CD4-positive, alpha-beta T cell (primary cell): ENCODE data around the gene KCNS3. TPM values are rescaled to one million over a fixed set of nuclear protein-coding genes. Genes with fewer than 3 reads are reported as not detected.

Experiments
- ATAC-seq: fragments of 200-7000 bp; cut with Tn5 transposase; one replicate; pipeline ENCODE4 v1.10.0; 2022; ENCODE audit warnings: mild to moderate bottlenecking; ENCODE audit not compliant: poor library complexity
- CTCF ChIA-PET: fragments of 350-600 bp; sonication (Branson Sonifier 250); formaldehyde crosslinking; loops from one replicate; lab custom pipeline; 2021; ENCODE audit warnings: antibody characterized with exemption, inconsistent platforms; lab: Charles Lee
- POLR2A ChIA-PET: fragments of 350-600 bp; sonication (Branson Sonifier 250); formaldehyde crosslinking; loops from one replicate; lab custom pipeline; 2021; ENCODE audit warnings: antibody characterized with exemption, inconsistent platforms; lab: Charles Lee
- DNase-seq, 14 experiments: peaks; one replicate each; pipeline ENCODE4 v3.0.0-alpha.2; 2013 to 2020; ENCODE audit warnings: mixed read lengths in 2 of 14
- H3K27ac ChIP-seq, 2 donors: one replicate each; pipeline versions ENCODE4 v1.5.1 to v1.7.0; 2013; ENCODE audit warnings: low read length in 2 of 2, low read depth in 1 of 2, mild to moderate bottlenecking in 1 of 2
- H3K27me3 ChIP-seq, 2 experiments: 1 replicate in 1 of 2; 2 replicates in 1 of 2; pipeline versions ENCODE4 v1.6.1 to v1.7.0; 2013; ENCODE audit warnings: low read length in 2 of 2, control low read depth in 1 of 2, mild to moderate bottlenecking in 1 of 2, moderate library complexity in 1 of 2; ENCODE audit not compliant: insufficient read depth in 2 of 2, control insufficient read depth in 1 of 2
- H3K36me3 ChIP-seq: one replicate; pipeline ENCODE4 v1.6.1; 2013; ENCODE audit warnings: low read length, control low read depth; ENCODE audit not compliant: insufficient read depth
- H3K4me1 ChIP-seq: one replicate; pipeline ENCODE4 v1.6.1; 2013; ENCODE audit warnings: low read length, control low read depth; ENCODE audit not compliant: insufficient read depth
- H3K4me3 ChIP-seq: one replicate; pipeline ENCODE4 v1.5.1; 2013; ENCODE audit warnings: mild to moderate bottlenecking, low read length, moderate library complexity
- H3K9me3 ChIP-seq, 2 experiments: 1 replicate in 1 of 2; 2 replicates in 1 of 2; pipeline versions ENCODE4 v1.6.1 to v1.7.0; 2013; ENCODE audit warnings: low read length in 2 of 2, mild to moderate bottlenecking in 2 of 2, control low read depth in 1 of 2, moderate library complexity in 1 of 2; ENCODE audit not compliant: control insufficient read depth in 1 of 2, insufficient read depth in 1 of 2
- H3K27ac Mint-ChIP-seq: one replicate; pipeline ENCODE4 v1.8.0; 2020; ENCODE audit warnings: mixed read lengths
- H3K27me3 Mint-ChIP-seq: one replicate; pipeline ENCODE4 v1.8.0; 2021; ENCODE audit warnings: mixed read lengths
- H3K36me3 Mint-ChIP-seq: one replicate; pipeline ENCODE4 v1.8.0; 2021; ENCODE audit warnings: low read depth, mixed read lengths
- H3K4me1 Mint-ChIP-seq: one replicate; pipeline ENCODE4 v1.8.0; 2021; ENCODE audit warnings: low read depth, mixed read lengths
- H3K4me3 Mint-ChIP-seq: one replicate; pipeline ENCODE4 v1.8.0; 2020; ENCODE audit warnings: mild to moderate bottlenecking, mixed read lengths
- H3K9me3 Mint-ChIP-seq: one replicate; pipeline ENCODE4 v1.8.0; 2020; ENCODE audit warnings: mixed read lengths
- CTCF ChIP-seq: fragments of 200-600 bp; IDR thresholded peaks from one replicate; pipeline ENCODE4 v1.8.0; 2022; ENCODE audit warnings: antibody characterized with exemption, mild to moderate bottlenecking
- intact Hi-C, 2 experiments: fragments of 100-400 bp; cut with DNase I in 1 of 2; cut with micrococcal nuclease in 1 of 2; formaldehyde crosslinking; loops; one replicate each; pipeline versions ENCODE4 v1.15.1 to v1.9.0; 2023 to 2025; cut with DNase I, micrococcal nuclease
- total RNA-seq, 174 experiments: library from RNA in 2 of 174; stranded (reverse) in 2 of 174; gene quantifications; one replicate each; pipeline ENCODE4 v1.2.3 and lab custom pipeline; 2021 to 2026

KCNS3 gene
- total RNA-seq, 2 experiments from 2014 or later, result not detected

GRCh38 chr2:17969661-17970060 lies 91.2 kb downstream of the KCNS3 start:
- Mint-ChIP-seq H3K27ac (no peak overlapping the region), H3K4me3 (no peak overlapping the region), H3K27me3 (no peaks in the 10 kb centered on the region), H3K9me3 (no peaks in the 10 kb centered on the region), H3K36me3 (no peaks in the 10 kb centered on the region), H3K4me1 (no peaks in the 10 kb centered on the region)
- Histone ChIP-seq H3K36me3 (no peaks in the 10 kb centered on the region), H3K4me3 (no peak overlapping the region), H3K27me3 (no peaks in the 10 kb centered on the region), H3K9me3 (no peaks in the 10 kb centered on the region), H3K4me1 (no peaks in the 10 kb centered on the region), H3K27ac (no peak overlapping the region)
- intact Hi-C loops, result loop anchor here in 1 of 2 experiments (5.0 kb wide), 1 partner anchor 47 kb away; no protein-coding TSS in a partner anchor
- CTCF ChIA-PET, result no interaction called here
- no peak for TF ChIP-seq CTCF
- DNase-seq (no peak), ATAC-seq (no peak)
- POLR2A ChIA-PET, result no interaction called here

- Histone ChIP-seq H3K36me3 (no peaks in the 10 kb centered on the region), H3K4me1 (no peaks in the 10 kb centered on the region), H3K27me3 (no peaks in the 10 kb centered on the region), H3K4me3 (no peak overlapping the region), H3K27ac (no peak overlapping the region), H3K9me3 (no peaks in the 10 kb centered on the region)
- ChIA-PET POLR2A (no interaction called here), CTCF (no interaction called here)
- no peak for TF ChIP-seq CTCF
- H3K36me3 Mint-ChIP-seq, result no peaks in the 10 kb centered on the region
- H3K9me3 Mint-ChIP-seq, result no peaks in the 10 kb centered on the region
- ATAC-seq (no peak), DNase-seq (no peak)
- H3K4me3 Mint-ChIP-seq, result no peak overlapping the region
- intact Hi-C loops, result loop anchor here in 1 of 2 experiments (5.0 kb wide), 1 partner anchor 49 kb away; no protein-coding TSS in a partner anchor
- H3K27ac Mint-ChIP-seq, result no peak overlapping the region
- no peaks in the 10 kb centered on the region for H3K27me3 Mint-ChIP-seq
- H3K4me1 Mint-ChIP-seq, result no peaks in the 10 kb centered on the region
Measured at GRCh38 chr2:17971531-17972125, 93.2 kb downstream of the KCNS3 start.

GRCh38 chr2:17972991-17973390 lies 94.5 kb downstream of the KCNS3 start:
- ChIA-PET CTCF (no interaction called here), POLR2A (no interaction called here)
- H3K27me3 Mint-ChIP-seq, result no peaks in the 10 kb centered on the region
- H3K27ac Mint-ChIP-seq, result no peak overlapping the region
- Histone ChIP-seq H3K9me3 (no peaks in the 10 kb centered on the region), H3K36me3 (no peaks in the 10 kb centered on the region), H3K4me3 (no peak overlapping the region), H3K27ac (no peak overlapping the region), H3K27me3 (no peaks in the 10 kb centered on the region), H3K4me1 (no peaks in the 10 kb centered on the region)
- H3K4me3 Mint-ChIP-seq, result no peak overlapping the region
- no peak for ATAC-seq
- no peaks in the 10 kb centered on the region for H3K4me1 Mint-ChIP-seq
- intact Hi-C loops, result loop anchor here in 1 of 2 experiments (5.0 kb wide), 1 partner anchor 51 kb away; no protein-coding TSS in a partner anchor
- no peaks in the 10 kb centered on the region for H3K36me3 Mint-ChIP-seq
- TF ChIP-seq CTCF, result no peak
- H3K9me3 Mint-ChIP-seq, result no peaks in the 10 kb centered on the region
- no peak for DNase-seq
